HEK293 (cell line): ENCODE measurements around the gene C19orf25.
A peak's percentile ranks its signal among the peaks of the same experiment; 100 is the strongest.

Experiments
- CTCF ChIA-PET: fragments of 350-600 bp; formaldehyde crosslinking; extraction: SDS; loops from one replicate; lab custom pipeline; 2021; ENCODE audit warnings: antibody characterized with exemption; lab: Yijun Ruan, JAX
- POLR2A ChIA-PET: fragments of 300-600 bp; formaldehyde crosslinking; extraction: SDS; loops from one replicate; lab custom pipeline; 2020; ENCODE audit warnings: antibody characterized with exemption, inconsistent platforms; lab: Yijun Ruan, JAX
- H3K27ac ChIP-seq: fragments of 200-500 bp; sonication (Bioruptor generic); 2 replicates; pipeline ENCODE4 v1.5.1; 2014; ENCODE audit warnings: low read depth, low read length, control low read depth, inconsistent platforms; ENCODE audit errors: extremely low read depth
- H3K36me3 ChIP-seq, 2 experiments: fragments of 200-500 bp in 1 of 2; sonication (Bioruptor generic) in 1 of 2; 1 replicate in 1 of 2; 2 replicates in 1 of 2; pipeline ENCODE4 v1.5.1; 2014 to 2017; ENCODE audit warnings: inconsistent platforms in 2 of 2, low read length in 2 of 2; ENCODE audit not compliant: control insufficient read depth in 2 of 2, insufficient read depth in 1 of 2
- H3K4me1 ChIP-seq: fragments of 200-500 bp; sonication (Bioruptor generic); 2 replicates; pipeline ENCODE4 v1.5.1; 2014; ENCODE audit warnings: mild to moderate bottlenecking, low read length, inconsistent platforms; ENCODE audit not compliant: control insufficient read depth, insufficient read depth
- H3K4me3 ChIP-seq: 2 replicates; pipeline ENCODE4 v1.5.1; 2011; ENCODE audit warnings: low read depth, mild to moderate bottlenecking, control low read depth, low read length, moderate library complexity
- H3K9me3 ChIP-seq: fragments of 200-500 bp; sonication (Bioruptor generic); 2 replicates; pipeline ENCODE4 v1.5.1; 2014; ENCODE audit warnings: low read depth, low read length, inconsistent platforms; ENCODE audit not compliant: control insufficient read depth, insufficient read depth
- GLI4 ChIP-seq: fragments of 450-650 bp; formaldehyde crosslinking; IDR thresholded peaks from 2 replicates; pipeline ENCODE4 v1.5.1; 2016; ENCODE audit warnings: missing biosample characterization, missing genetic modification characterization
- GLIS2 ChIP-seq: fragments of 450-650 bp; formaldehyde crosslinking; IDR thresholded peaks from 2 replicates; pipeline ENCODE4 v1.5.1; 2016; ENCODE audit warnings: missing biosample characterization, missing genetic modification characterization
- HIC1 ChIP-seq: fragments of 450-650 bp; formaldehyde crosslinking; IDR thresholded peaks from 2 replicates; pipeline ENCODE4 v1.5.1; 2016; ENCODE audit warnings: missing biosample characterization, missing genetic modification characterization
- KLF10 ChIP-seq: fragments of 450-650 bp; IDR thresholded peaks from 2 replicates; pipeline ENCODE4 v1.5.1; 2018; ENCODE audit warnings: missing biosample characterization, mild to moderate bottlenecking, missing genetic modification characterization
- KLF8 ChIP-seq: fragments of 450-650 bp; formaldehyde crosslinking; IDR thresholded peaks from 2 replicates; pipeline ENCODE4 v1.5.1; 2016; ENCODE audit warnings: missing biosample characterization, missing genetic modification characterization
- MEIS1 ChIP-seq: sonication (generic); formaldehyde crosslinking; IDR thresholded peaks from 2 replicates; pipeline ENCODE4 v1.8.1; 2022; ENCODE audit warnings: missing genetic modification reagents, mild to moderate bottlenecking, borderline replicate concordance
- ZNF2 ChIP-seq: fragments of 450-650 bp; formaldehyde crosslinking; IDR thresholded peaks from 2 replicates; pipeline ENCODE4 v1.5.1; 2016; ENCODE audit warnings: missing biosample characterization, missing genetic modification characterization
- ZNF292 ChIP-seq: fragments of 450-650 bp; formaldehyde crosslinking; IDR thresholded peaks from 2 replicates; pipeline ENCODE4 v1.5.1; 2016; ENCODE audit warnings: low read depth, missing biosample characterization, missing genetic modification characterization, borderline replicate concordance
- ZNF354C ChIP-seq: fragments of 450-650 bp; formaldehyde crosslinking; IDR thresholded peaks from 2 replicates; pipeline ENCODE4 v1.5.1; 2016; ENCODE audit warnings: missing biosample characterization, missing genetic modification characterization, low read depth, borderline replicate concordance
- ZNF544 ChIP-seq: fragments of 450-650 bp; formaldehyde crosslinking; IDR thresholded peaks from 2 replicates; pipeline ENCODE4 v1.5.0; 2017; ENCODE audit warnings: missing biosample characterization, missing genetic modification characterization
- ZNF776 ChIP-seq: fragments of 450-650 bp; formaldehyde crosslinking; IDR thresholded peaks from 2 replicates; pipeline ENCODE4 v1.5.0; 2017; ENCODE audit warnings: missing biosample characterization, missing genetic modification characterization, borderline replicate concordance
- ZNF792 ChIP-seq: fragments of 450-650 bp; formaldehyde crosslinking; IDR thresholded peaks from 2 replicates; pipeline ENCODE4 v1.5.1; 2016; ENCODE audit warnings: missing biosample characterization, missing genetic modification characterization
- TF ChIP-seq, protein P1 (sequence below): fragments of 450-650 bp; formaldehyde crosslinking; conservative IDR thresholded peaks from 2 replicates; pipeline ENCODE4 v1.5.1; 2016; ENCODE audit warnings: low read depth, missing biosample characterization, missing genetic modification characterization

The C19orf25 gene

DNA sequence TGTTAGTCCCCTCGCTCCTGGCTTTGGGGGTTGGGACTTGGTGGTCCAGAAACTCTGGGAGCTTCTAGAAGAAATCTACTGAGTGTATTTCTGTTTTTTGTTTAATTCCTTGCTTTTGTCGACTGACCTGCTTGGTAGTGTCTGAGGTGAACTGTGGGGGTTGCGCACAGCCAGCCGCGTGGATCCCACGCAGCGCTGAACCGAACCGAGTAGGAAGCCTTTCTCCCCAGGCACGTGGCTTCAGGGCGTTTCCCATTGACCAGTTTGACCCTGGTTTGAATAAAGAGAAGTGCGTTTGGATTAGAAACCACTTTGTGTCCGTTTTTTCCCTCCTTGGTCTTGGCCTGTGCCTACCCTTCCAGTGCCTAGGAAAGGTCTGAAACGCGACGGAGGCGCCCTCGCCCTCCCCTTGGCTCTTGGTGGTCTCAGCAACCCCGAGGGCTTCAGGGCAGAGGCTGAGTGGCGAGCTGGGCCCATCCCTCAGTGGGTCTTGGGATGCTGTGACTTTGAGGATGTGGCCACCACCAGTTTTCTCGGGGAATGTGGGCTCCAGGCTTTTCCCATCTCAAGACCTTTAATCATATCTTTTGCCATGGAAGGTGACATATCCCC lies 43.5 kb downstream of the C19orf25 start:
- H3K4me1 ChIP-seq, result peaks cover 4% of the 10 kb centered on the region
- TF ChIP-seq ZNF544 (tag by site-specific recombination) (no peak), ZNF2 (tag by site-specific recombination) (no peak), GLI4 (tag by site-specific recombination) (no peak), ZNF354C (tag by site-specific recombination) (no peak), MEIS1 (CRISPR knock-in tag) (no peak), ZNF292 (tag by site-specific recombination) (no peak), ZNF776 (tag by site-specific recombination) (no peak), ZNF792 (tag by site-specific recombination) (no peak)
- H3K4me3 ChIP-seq, result no peak overlapping the region
- peaks cover 16 to 58% of the 10 kb centered on the region in 2 experiments; a peak in 2 of 3 replicates for H3K36me3 ChIP-seq
- H3K27ac ChIP-seq, result no peak overlapping the region
- ChIA-PET POLR2A (interaction anchor here (0.5 kb wide), 1 partner anchor 27 kb away, joined by 5 read pairs; no protein-coding TSS in a partner anchor), CTCF (interaction anchor here (1.1 kb wide), 1 partner anchor 191 kb away, joined by 3 read pairs; no protein-coding TSS in a partner anchor)
- no peaks in the 10 kb centered on the region for H3K9me3 ChIP-seq

DNA sequence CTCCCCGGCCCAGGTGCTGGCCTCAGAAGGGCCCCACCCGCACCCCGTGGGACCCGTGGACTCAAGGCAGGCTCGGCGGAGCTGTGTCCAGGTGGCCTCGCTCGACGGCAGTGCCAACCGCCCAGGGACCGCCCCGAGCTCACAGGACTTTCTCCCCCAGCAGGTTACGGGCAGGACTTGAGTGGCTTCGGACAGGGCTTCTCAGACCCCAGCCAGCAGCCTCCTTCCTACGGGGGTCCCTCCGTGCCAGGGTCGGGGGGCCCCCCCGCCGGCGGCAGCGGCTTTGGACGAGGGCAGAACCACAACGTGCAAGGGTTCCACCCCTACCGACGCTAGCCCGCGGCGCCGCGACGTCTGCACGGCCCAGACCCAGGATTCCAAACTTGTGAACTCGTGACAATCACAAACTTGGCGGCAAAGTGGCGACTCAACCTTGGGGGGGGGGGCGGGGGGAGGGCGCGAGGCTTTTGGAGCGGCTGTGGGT lies 44.4 kb downstream of the C19orf25 start:
- TF ChIP-seq KLF8 (tag by site-specific recombination), result peak; percentile 23; the same call in 1 of the 2 replicates
- TF ChIP-seq, protein P1, sequence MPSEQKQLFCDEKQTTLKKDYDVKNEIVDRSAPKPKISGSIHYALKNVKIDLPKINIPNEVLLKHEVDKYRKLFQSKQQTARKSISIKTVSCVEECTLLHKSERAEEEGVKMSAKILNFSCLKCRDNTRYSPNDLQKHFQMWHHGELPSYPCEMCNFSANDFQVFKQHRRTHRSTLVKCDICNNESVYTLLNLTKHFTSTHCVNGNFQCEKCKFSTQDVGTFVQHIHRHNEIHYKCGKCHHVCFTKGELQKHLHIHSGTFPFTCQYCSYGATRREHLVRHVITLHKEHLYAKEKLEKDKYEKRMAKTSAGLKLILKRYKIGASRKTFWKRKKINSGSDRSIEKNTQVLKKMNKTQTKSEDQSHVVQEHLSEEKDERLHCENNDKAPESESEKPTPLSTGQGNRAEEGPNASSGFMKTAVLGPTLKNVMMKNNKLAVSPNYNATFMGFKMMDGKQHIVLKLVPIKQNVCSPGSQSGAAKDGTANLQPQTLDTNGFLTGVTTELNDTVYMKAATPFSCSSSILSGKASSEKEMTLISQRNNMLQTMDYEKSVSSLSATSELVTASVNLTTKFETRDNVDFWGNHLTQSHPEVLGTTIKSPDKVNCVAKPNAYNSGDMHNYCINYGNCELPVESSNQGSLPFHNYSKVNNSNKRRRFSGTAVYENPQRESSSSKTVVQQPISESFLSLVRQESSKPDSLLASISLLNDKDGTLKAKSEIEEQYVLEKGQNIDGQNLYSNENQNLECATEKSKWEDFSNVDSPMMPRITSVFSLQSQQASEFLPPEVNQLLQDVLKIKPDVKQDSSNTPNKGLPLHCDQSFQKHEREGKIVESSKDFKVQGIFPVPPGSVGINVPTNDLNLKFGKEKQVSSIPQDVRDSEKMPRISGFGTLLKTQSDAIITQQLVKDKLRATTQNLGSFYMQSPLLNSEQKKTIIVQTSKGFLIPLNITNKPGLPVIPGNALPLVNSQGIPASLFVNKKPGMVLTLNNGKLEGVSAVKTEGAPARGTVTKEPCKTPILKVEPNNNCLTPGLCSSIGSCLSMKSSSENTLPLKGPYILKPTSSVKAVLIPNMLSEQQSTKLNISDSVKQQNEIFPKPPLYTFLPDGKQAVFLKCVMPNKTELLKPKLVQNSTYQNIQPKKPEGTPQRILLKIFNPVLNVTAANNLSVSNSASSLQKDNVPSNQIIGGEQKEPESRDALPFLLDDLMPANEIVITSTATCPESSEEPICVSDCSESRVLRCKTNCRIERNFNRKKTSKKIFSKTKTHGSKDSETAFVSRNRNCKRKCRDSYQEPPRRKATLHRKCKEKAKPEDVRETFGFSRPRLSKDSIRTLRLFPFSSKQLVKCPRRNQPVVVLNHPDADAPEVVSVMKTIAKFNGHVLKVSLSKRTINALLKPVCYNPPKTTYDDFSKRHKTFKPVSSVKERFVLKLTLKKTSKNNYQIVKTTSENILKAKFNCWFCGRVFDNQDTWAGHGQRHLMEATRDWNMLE, result no peak
- TF ChIP-seq HIC1 (tag by site-specific recombination), result peak; percentile 67; the same call in 1 of the 2 replicates
- TF ChIP-seq GLIS2 (tag by site-specific recombination), result peak; percentile 56
- 0 out of 2 replicates have a peak, but pooled peaks have one; percentile 22 for TF ChIP-seq KLF10 (tag by site-specific recombination)
- ChIA-PET CTCF (interaction anchor here (0.7 to 1.1 kb wide), 3 partner anchors 25 to 190 kb away, joined by 3 to 5 read pairs (median 3); no protein-coding TSS in a partner anchor), POLR2A (interaction anchor here (1.7 kb wide), 1 partner anchor 10 kb away, joined by 3 read pairs; no protein-coding TSS in a partner anchor)
- Histone ChIP-seq H3K4me1 (peaks cover 2% of the 10 kb centered on the region), H3K4me3 (no peak overlapping the region), H3K9me3 (no peaks in the 10 kb centered on the region), H3K36me3 (peaks cover 18 to 57% of the 10 kb centered on the region in 2 experiments; a peak in 2 of 3 replicates), H3K27ac (no peak overlapping the region)
